GM12878 (cell line): ENCODE measurements around the gene PPP1R10. TPM values are rescaled to one million over a fixed set of nuclear protein-coding genes. Genes with fewer than 3 reads are reported as not detected.

Experiments
- ATAC-seq: fragments of 200-7000 bp; cut with Tn5 transposase; 3 replicates; pipeline ENCODE4 v1.9.1; 2020; ENCODE audit warnings: mild to moderate bottlenecking, moderate library complexity
- BruUV-seq: library from RNA; stranded (reverse); fragments of 400-500 nt; replicated peaks from 2 replicates; lab custom pipeline; 2021; lab: Mats Ljungman, UMichigan
- CTCF ChIA-PET: fragments of 300-600 bp; sonication (Branson Sonifier 250); formaldehyde crosslinking; extraction: SDS; loops from one replicate; lab custom pipeline; 2021; ENCODE audit warnings: inconsistent platforms; lab: Yijun Ruan, JAX
- POLR2A ChIA-PET: fragments of 350-600 bp; formaldehyde crosslinking; extraction: SDS; loops from one replicate; lab custom pipeline; 2021; ENCODE audit warnings: inconsistent platforms; lab: Charles Lee
- RAD21 ChIA-PET: fragments of 300-600 bp; sonication (Branson Sonifier 250); formaldehyde crosslinking; loops from one replicate; lab custom pipeline; 2023; ENCODE audit warnings: antibody characterized with exemption; ENCODE audit not compliant: unreplicated experiment; lab: Charles Lee
- SMC1A ChIA-PET: fragments of 300-600 bp; sonication (Branson Sonifier 250); formaldehyde crosslinking; loops from one replicate; lab custom pipeline; 2023; ENCODE audit not compliant: unreplicated experiment, uncharacterized antibody; lab: Charles Lee
- DNase-seq: peaks from one replicate; pipeline ENCODE4 v3.0.0-alpha.2; 2011; ENCODE audit warnings: low read depth, low spot score
- FAIRE-seq: peaks from 3 replicates; lab custom pipeline; 2011; peaks lifted over from hg19 to GRCh38; lab: Jason Lieb, UNC
- H2AFZ ChIP-seq: 2 replicates; pipeline ENCODE4 v1.6.0; 2011; ENCODE audit warnings: low read depth, low read length, control low read depth; ENCODE audit not compliant: control insufficient read depth
- H3K27ac ChIP-seq: 2 replicates; pipeline ENCODE4 v1.5.1; 2011; ENCODE audit warnings: control low read depth; ENCODE audit not compliant: control insufficient read depth, insufficient read depth
- H3K27me3 ChIP-seq, 2 experiments: replicated peaks in 1 of 2; 2 replicates each; pipeline versions ENCODE4 v1.6.0 to v1.6.1; 2011; ENCODE audit warnings: low read length in 1 of 2; ENCODE audit not compliant: control insufficient read depth in 2 of 2, insufficient read depth in 2 of 2
- H3K36me3 ChIP-seq, 2 experiments: 2 replicates each; pipeline ENCODE4 v1.5.1; 2011; ENCODE audit warnings: low read length in 1 of 2; ENCODE audit not compliant: control insufficient read depth in 2 of 2, insufficient read depth in 2 of 2
- H3K4me1 ChIP-seq: 2 replicates; pipeline ENCODE4 v1.6.1; 2011; ENCODE audit warnings: mild to moderate bottlenecking, low read length, moderate library complexity, mixed read lengths; ENCODE audit not compliant: control insufficient read depth, insufficient read depth
- H3K4me2 ChIP-seq: 2 replicates; pipeline ENCODE4 v1.6.0; 2011; ENCODE audit warnings: control low read depth; ENCODE audit not compliant: control insufficient read depth, insufficient read depth
- H3K4me3 ChIP-seq: fragments of 200-600 bp; sonication (generic); 2 replicates; pipeline ENCODE4 v1.5.1; 2016
- H3K79me2 ChIP-seq: 2 replicates; pipeline ENCODE4 v1.6.0; 2011; ENCODE audit warnings: low read length; ENCODE audit not compliant: control insufficient read depth, insufficient read depth
- H3K9ac ChIP-seq: 2 replicates; pipeline ENCODE4 v1.8.0; 2011; ENCODE audit warnings: low read length, control low read depth, mixed read lengths; ENCODE audit not compliant: control insufficient read depth, insufficient read depth
- H3K9me3 ChIP-seq: replicated peaks from 3 replicates; pipeline ENCODE4 v1.5.1; 2011; ENCODE audit warnings: mild to moderate bottlenecking, low read length; ENCODE audit not compliant: control insufficient read depth, insufficient read depth
- H4K20me1 ChIP-seq: 2 replicates; pipeline ENCODE4 v1.6.0; 2011; ENCODE audit not compliant: control insufficient read depth, insufficient read depth
- NR2F1 ChIP-seq: fragments of 450-650 bp; conservative IDR thresholded peaks from 2 replicates; pipeline ENCODE4 v1.6.1; 2017; ENCODE audit warnings: mild to moderate bottlenecking
- NRF1 ChIP-seq: conservative IDR thresholded peaks from 2 replicates; pipeline ENCODE4 v1.6.1; 2011; ENCODE audit warnings: mild to moderate bottlenecking, low read depth, low read length, improper control_type of control experiment
- RB1 ChIP-seq: fragments of 450-650 bp; formaldehyde crosslinking; IDR thresholded peaks from 2 replicates; pipeline ENCODE4 v1.6.1; 2017; ENCODE audit warnings: mild to moderate bottlenecking, borderline replicate concordance
- STAT1 ChIP-seq: fragments of 450-650 bp; conservative IDR thresholded peaks from 2 replicates; pipeline ENCODE4 v1.6.1; 2014; ENCODE audit warnings: antibody characterized with exemption, mild to moderate bottlenecking
- YY1 ChIP-seq: IDR thresholded peaks from 2 replicates; pipeline ENCODE4 v1.6.1; 2011; ENCODE audit warnings: low read depth, mild to moderate bottlenecking, low read length
- WGBS: methylation state at CpG from one replicate; pipeline ENCODE4 v1.1.6; 2016; ENCODE audit warnings: low lambda C conversion rate; ENCODE audit not compliant: insufficient replicate concordance, insufficient coverage; ENCODE audit errors: missing lambda C conversion rate; 5-methylcytosine and 5-hydroxymethylcytosine counted together
- in situ Hi-C: fragments of 300-500 bp; cut with MboI; formaldehyde crosslinking; loops from 9 replicates; pipeline ENCODE4 v1.14.3; 2018; ENCODE audit warnings: mixed read lengths
- intact Hi-C: fragments of 100-400 bp; cut with micrococcal nuclease; formaldehyde crosslinking; loops from one replicate; pipeline ENCODE4 v1.14.2; 2022; ENCODE audit not compliant: unreplicated experiment
- polyA plus RNA-seq, 11 experiments: library from polyadenylated mRNA; depleted of rRNA in 4 of 11; unstranded in 6 of 11; stranded (reverse) in 5 of 11; fragments of >200 nt; fragmentation: Nextera tagmentation in 4 of 11; fragmentation: Illumina TruSeq in 1 of 11; extraction: Ambion mirVana in 4 of 11; extraction: Trizol in 1 of 11; gene quantifications; 1 replicate in 1 of 11; 2 replicates in 10 of 11; pipeline versions ENCODE4 v1.2.1 to v1.2.3, GENCODE V29; 2011 to 2016; ENCODE audit warnings: inconsistent platforms in 2 of 11, missing spikeins in 2 of 11, low read depth in 1 of 11
- total RNA-seq, 4 experiments: library from RNA; depleted of rRNA in 3 of 4; stranded (reverse); fragments of >200 nt in 3 of 4; fragmentation: Illumina TruSeq in 1 of 4; extraction: Trizol in 1 of 4; gene quantifications; 2 replicates each; pipeline versions ENCODE4 v1.2.1 to v1.2.3, GENCODE V29; 2013 to 2021

PPP1R10 gene
- total and polyA plus RNA-seq, 10 of the 15 experiments (the other 5 are each of a cell fraction or from before 2014, with no cell fraction given) = 11.3 to 83.8 (median 41.2) TPM

DNA sequence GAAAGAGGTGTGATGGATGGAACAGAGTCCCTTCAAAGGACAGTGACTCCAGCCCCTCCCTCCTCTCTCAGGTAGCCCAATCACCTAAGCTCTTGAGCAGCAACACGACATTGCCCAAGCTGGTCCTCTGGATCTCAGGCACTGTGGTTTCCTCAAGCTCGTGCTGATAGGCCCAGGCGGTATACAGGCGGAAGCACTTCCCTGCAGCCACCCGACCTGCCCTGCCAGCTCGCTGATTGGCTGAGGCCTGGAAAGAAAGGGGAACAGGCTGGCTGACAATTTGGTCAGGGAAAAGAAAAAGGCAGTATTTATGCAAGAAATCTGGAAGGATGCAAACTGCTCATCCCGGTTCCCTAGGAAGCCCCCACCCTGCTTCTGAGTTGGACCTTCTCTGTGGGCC lies 39.5 kb upstream of the PPP1R10 start:
- Histone ChIP-seq H2AFZ (no peak overlapping the region), H3K9me3 (no peaks in the 10 kb centered on the region), H3K79me2 (no peaks in the 10 kb centered on the region), H4K20me1 (no peaks in the 10 kb centered on the region), H3K4me2 (no peak overlapping the region), H3K4me1 (no peaks in the 10 kb centered on the region), H3K27ac (no peak overlapping the region), H3K4me3 (no peak overlapping the region), H3K27me3 (no peaks in the 10 kb centered on the region), H3K36me3 (peaks cover 32 to 37% of the 10 kb centered on the region in 2 experiments), H3K9ac (no peak overlapping the region)
- CTCF ChIA-PET = no interaction called here
- no peak for FAIRE-seq
- POLR2A ChIA-PET = interaction anchor here (0.6 kb wide), 1 partner anchor 8 kb away, joined by 3 read pairs; no protein-coding TSS in a partner anchor
- TF ChIP-seq NRF1 (no peak), STAT1 (no peak)
- in situ Hi-C loops (no loop called here), intact Hi-C loops (no loop called here)
- SMC1A ChIA-PET = interaction anchor here (1.6 kb wide), 1 partner anchor 9 kb away, joined by 6 read pairs; no protein-coding TSS in a partner anchor
- DNase-seq = no peak
- ATAC-seq = no peak
- RAD21 ChIA-PET = no interaction called here
- no TSS peak for BruUV-seq
- 90% methylated on average over 7 of the region's 7 CpGs for WGBS

DNA sequence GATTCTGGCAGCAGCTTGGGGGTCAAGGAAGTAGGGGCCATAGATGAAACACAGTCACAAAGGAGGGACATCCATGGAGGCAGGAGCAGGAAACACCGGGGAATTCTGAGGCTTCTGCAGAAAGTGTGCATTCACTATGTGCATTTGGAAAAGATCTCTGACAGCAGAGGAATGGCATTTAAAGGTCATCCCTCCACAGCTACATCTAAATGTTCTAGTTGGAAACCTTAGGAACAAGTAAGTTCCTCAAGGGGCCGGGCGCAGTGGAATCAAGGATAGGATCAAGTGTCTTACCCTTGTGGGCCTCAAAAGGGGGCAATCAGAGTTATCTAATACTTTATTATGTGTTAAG lies 38.7 kb upstream of the PPP1R10 start:
- in situ Hi-C loops (no loop called here), intact Hi-C loops (no loop called here)
- ATAC-seq (no peak), FAIRE-seq (no peak), DNase-seq (no peak)
- Histone ChIP-seq H3K4me2 (no peak overlapping the region), H4K20me1 (no peaks in the 10 kb centered on the region), H2AFZ (no peak overlapping the region), H3K27ac (no peak overlapping the region), H3K27me3 (no peaks in the 10 kb centered on the region), H3K79me2 (no peaks in the 10 kb centered on the region), H3K4me1 (no peaks in the 10 kb centered on the region), H3K9me3 (no peaks in the 10 kb centered on the region), H3K9ac (no peak overlapping the region), H3K36me3 (peaks cover 29 to 34% of the 10 kb centered on the region in 2 experiments), H3K4me3 (no peak overlapping the region)
- ChIA-PET POLR2A (no interaction called here), CTCF (no interaction called here), RAD21 (no interaction called here), SMC1A (no interaction called here)
- BruUV-seq = no TSS peak
- 96% methylated on average over 3 of the region's 3 CpGs for WGBS
- no peak for TF ChIP-seq NR2F1
- no peak for TF ChIP-seq RB1
- TF ChIP-seq YY1 = no peak
